K562 (cell line): ENCODE measurements around the gene MBD2. TPM values are rescaled to one million over a fixed set of nuclear protein-coding genes. Genes with fewer than 3 reads are reported as not detected.

ENCODE experiments used
- ASH1L ChIP-seq: fragments of 450-650 bp; IDR thresholded peaks from 2 replicates; pipeline ENCODE4 v1.6.1; 2018; ENCODE audit warnings: borderline replicate concordance, mild to moderate bottlenecking, low read depth; ENCODE audit not compliant: partially characterized antibody
- CREB1 ChIP-seq, 2 experiments: sonication (generic) in 1 of 2; formaldehyde crosslinking in 1 of 2; IDR thresholded peaks; 2 replicates each; pipeline versions ENCODE4 v1.6.1 to v1.8.0; 2012 to 2022; ENCODE audit warnings: inconsistent platforms in 1 of 2, mild to moderate bottlenecking in 1 of 2, missing genetic modification reagents in 1 of 2, moderate library complexity in 1 of 2
- ELF2 ChIP-seq: fragments of 250-450 bp; sonication (Bioruptor Pico); IDR thresholded peaks from 2 replicates; pipeline ENCODE4 v1.5.0; 2021; ENCODE audit warnings: mild to moderate bottlenecking
- GATAD2A ChIP-seq: fragments of 450-650 bp; IDR thresholded peaks from 2 replicates; pipeline ENCODE4 v1.6.1; 2017
- MNT ChIP-seq, 2 experiments: fragments of 450-650 bp; conservative IDR thresholded peaks; 2 replicates each; pipeline ENCODE4 v1.6.1; 2017; ENCODE audit warnings: mild to moderate bottlenecking in 2 of 2, moderate library complexity in 2 of 2
- NR2C2 ChIP-seq, 2 experiments: fragments of 200-800 bp in 1 of 2; sonication (Bioruptor generic) in 1 of 2; sonication (generic) in 1 of 2; formaldehyde crosslinking in 1 of 2; IDR thresholded peaks; 2 replicates each; pipeline versions ENCODE4 v1.6.1 to v1.8.0; 2016 to 2022; ENCODE audit warnings: mild to moderate bottlenecking in 1 of 2, missing compliant biosample characterization in 1 of 2, missing genetic modification characterization in 1 of 2, missing genetic modification reagents in 1 of 2
- REST ChIP-seq, 2 experiments: fragments of 450-650 bp; formaldehyde crosslinking in 1 of 2; IDR thresholded peaks; 2 replicates each; pipeline versions ENCODE4 v1.4.0 to v1.6.1; 2014 to 2020; ENCODE audit warnings: mild to moderate bottlenecking in 2 of 2, borderline replicate concordance in 1 of 2, low read depth in 1 of 2
- RFX1 ChIP-seq: fragments of 450-650 bp; IDR thresholded peaks from 2 replicates; pipeline ENCODE4 v1.6.1; 2016; ENCODE audit warnings: mild to moderate bottlenecking, moderate library complexity
- RNF219 ChIP-seq: fragments of 250-450 bp; sonication (Bioruptor Pico); IDR thresholded peaks from 2 replicates; pipeline ENCODE4 v1.5.0; 2022; ENCODE audit warnings: mild to moderate bottlenecking
- SMAD2 ChIP-seq: fragments of 150-350 bp; IDR thresholded peaks from 2 replicates; pipeline ENCODE4 v1.6.1; 2014; ENCODE audit warnings: low read depth, mild to moderate bottlenecking, low read length
- SOX6 ChIP-seq: fragments of 450-650 bp; IDR thresholded peaks from 2 replicates; pipeline ENCODE4 v1.6.1; 2014; ENCODE audit warnings: mild to moderate bottlenecking
- XRCC4 ChIP-seq: IDR thresholded peaks from one replicate; pipeline ENCODE4 v1.6.1; 2011; ENCODE audit not compliant: insufficient read depth, insufficient read length; ENCODE audit errors: extremely low read depth
- ZNF511 ChIP-seq: sonication (generic); formaldehyde crosslinking; IDR thresholded peaks from 2 replicates; pipeline ENCODE4 v1.8.0; 2022; ENCODE audit warnings: mild to moderate bottlenecking, missing genetic modification reagents
- polyA plus RNA-seq, 8 experiments: library from polyadenylated mRNA; depleted of rRNA in 4 of 8; stranded (reverse) in 5 of 8; unstranded in 3 of 8; fragments of >200 nt; fragmentation: Nextera tagmentation in 2 of 8; fragmentation: Illumina TruSeq in 1 of 8; extraction: Ambion mirVana in 2 of 8; extraction: Trizol in 1 of 8; gene quantifications; 2 replicates each; pipeline versions ENCODE4 v1.2.1 to v1.2.3, GENCODE V29; 2011 to 2014; ENCODE audit warnings: inconsistent platforms in 1 of 8, missing spikeins in 1 of 8
- total RNA-seq, 7 experiments: library from RNA; depleted of rRNA in 6 of 7; stranded (reverse); fragments of >200 nt in 6 of 7; fragmentation: Illumina TruSeq in 2 of 7; extraction: Trizol in 2 of 7; gene quantifications; 2 replicates each; pipeline versions ENCODE4 v1.2.1 to v1.2.3, GENCODE V29; 2011 to 2021; ENCODE audit warnings: low replicate concordance in 1 of 7

Gene MBD2
- total and polyA plus RNA-seq, 9 of the 15 experiments (the other 6 are each of a cell fraction or from before 2014, with no cell fraction given) = 4.4 to 40.2 (median 13.9) TPM

- TF ChIP-seq GATAD2A = no peak
- peak in 1 of 2 experiments; percentile 67; a peak in 2 of 4 replicates for TF ChIP-seq MNT (conservative IDR thresholded peaks at IDR 0.05)
- peak; percentile 19; the same call in 1 of the 2 replicates for TF ChIP-seq SOX6
- TF ChIP-seq NR2C2 (CRISPR knock-in tag; IDR thresholded peaks at IDR 0.05) = no peak
- no peak for TF ChIP-seq NR2C2 (tag; IDR thresholded peaks at IDR 0.05)
- TF ChIP-seq CREB1 (IDR thresholded peaks at IDR 0.05) = peak; percentile 73; the same call in 1 of the 2 replicates
- no peak for TF ChIP-seq CREB1 (CRISPR knock-in tag; IDR thresholded peaks at IDR 0.05)
- no peak for TF ChIP-seq RNF219
- no peak for TF ChIP-seq XRCC4
- TF ChIP-seq ASH1L = no peak
- TF ChIP-seq ELF2 (CRISPR knock-in tag) = 0 out of 2 replicates have a peak, but pooled peaks have one; percentile 41
- peak; percentile 6; the same call in 1 of the 2 replicates for TF ChIP-seq REST (IDR thresholded peaks at IDR 0.05; ENCODE audit: borderline replicate concordance)
- TF ChIP-seq REST (CRISPR knock-in tag; IDR thresholded peaks at IDR 0.05; ENCODE audit: low read depth) = no peak
- TF ChIP-seq ZNF511 (CRISPR knock-in tag) = no peak
- no peak for TF ChIP-seq SMAD2
- TF ChIP-seq RFX1 = peak; percentile 48
These were observed at the start of gene MBD2 (continued) for GRCh38 chr18:54224379-54225014.
